Ovary (tissue), 9 donors: ENCODE data around the gene NT5C1A. TPM values are rescaled to one million over a fixed set of nuclear protein-coding genes. Genes with fewer than 3 reads are reported as not detected.

Experiments
- DNase-seq, 5 donors: peaks; one replicate each; pipeline ENCODE4 v3.0.0-alpha.2; 2019 to 2020
- H3K27ac ChIP-seq, 2 donors: fragments of 200-600 bp; one replicate each; pipeline versions ENCODE4 v1.5.1 to v1.8.0; 2019 to 2022
- H3K27me3 ChIP-seq: fragments of 200-600 bp; one replicate; pipeline ENCODE4 v1.8.0; 2022
- H3K36me3 ChIP-seq: fragments of 200-600 bp; sonication (generic); one replicate; pipeline ENCODE4 v1.5.1; 2019
- H3K4me1 ChIP-seq: one replicate; pipeline ENCODE4 v1.8.1; 2013; ENCODE audit warnings: mild to moderate bottlenecking, moderate library complexity; ENCODE audit not compliant: insufficient read depth
- H3K4me3 ChIP-seq: fragments of 200-600 bp; sonication (generic); one replicate; pipeline ENCODE4 v1.5.1; 2017
- H3K9me3 ChIP-seq, 2 donors: fragments of 200-600 bp in 1 of 2; sonication (generic) in 1 of 2; one replicate each; pipeline versions ENCODE4 v1.5.1 to v1.8.1; 2013 to 2019; ENCODE audit warnings: mild to moderate bottlenecking in 1 of 2, moderate library complexity in 1 of 2
- CTCF ChIP-seq, 3 donors: fragments of 450-650 bp in 2 of 3; fragments of 200-600 bp in 1 of 3; IDR thresholded peaks; one replicate each; pipeline versions ENCODE4 v1.5.1 to v1.8.0; 2016 to 2022; ENCODE audit warnings: antibody characterized with exemption in 3 of 3, mild to moderate bottlenecking in 1 of 3
- EP300 ChIP-seq: sonication (generic); formaldehyde crosslinking; IDR thresholded peaks from one replicate; pipeline ENCODE4 v1.6.1; 2017; ENCODE audit warnings: antibody characterized with exemption
- POLR2A ChIP-seq: fragments of 450-650 bp; IDR thresholded peaks from one replicate; pipeline ENCODE4 v1.6.1; 2017; ENCODE audit warnings: antibody characterized with exemption, mild to moderate bottlenecking, moderate library complexity
- WGBS, 3 donors: extraction: QIAGEN DNeasy Blood & Tissue Kit in 1 of 3; methylation state at CpG; one replicate each; pipeline versions ENCODE4 v1.1.5 to v1.1.7; 2013 to 2017; 5-methylcytosine and 5-hydroxymethylcytosine counted together
- intact Hi-C, 4 donors: fragments of 100-400 bp; cut with DNase I; formaldehyde crosslinking; loops; one replicate each; pipeline versions ENCODE4 v1.11.0 to v1.15.1; 2022 to 2023
- polyA plus RNA-seq, 2 donors: library from polyadenylated mRNA; stranded (reverse); fragments of 200-250 nt in 1 of 2; fragments of 350-450 nt in 1 of 2; fragmentation: Illumina TruSeq in 1 of 2; extraction: RNeasy Lipid Tissue Mini Kit (QIAGEN cat#74804) in 1 of 2; gene quantifications; one replicate each; pipeline ENCODE4 v1.2.3, GENCODE V29; 2013 to 2014
- total RNA-seq, 7 donors: library from RNA; depleted of rRNA in 2 of 7; stranded (reverse); fragments of >200 nt in 2 of 7; fragmentation: NEBNext Ultra II Directional in 3 of 7; extraction: Animal tissue kit (Norgen Biotek cat#: 25700) in 3 of 7; gene quantifications; one replicate each; pipeline versions ENCODE4 v1.1.0 to v1.2.4, GENCODE V29; 2016 to 2023
- donor health status: DM: no; HTN: no; CAD: no; lungs with moderate emphysema.
- donor health status: DM: no; HTN: no; CAD: no.
- donor health status: Bipolar disorder and iron deficiency.
- donor health status: DM: yes; HTN: yes; CAD: no.
- donor health status: DM: no; HTN: no; CAD: no.
- donor health status: DM: yes; HTN: yes; CAD: no.

The NT5C1A gene
- total and polyA plus RNA-seq, 9 donors: 0.15 to 2.4 (median 1.5) TPM; not detected in 2

DNA sequence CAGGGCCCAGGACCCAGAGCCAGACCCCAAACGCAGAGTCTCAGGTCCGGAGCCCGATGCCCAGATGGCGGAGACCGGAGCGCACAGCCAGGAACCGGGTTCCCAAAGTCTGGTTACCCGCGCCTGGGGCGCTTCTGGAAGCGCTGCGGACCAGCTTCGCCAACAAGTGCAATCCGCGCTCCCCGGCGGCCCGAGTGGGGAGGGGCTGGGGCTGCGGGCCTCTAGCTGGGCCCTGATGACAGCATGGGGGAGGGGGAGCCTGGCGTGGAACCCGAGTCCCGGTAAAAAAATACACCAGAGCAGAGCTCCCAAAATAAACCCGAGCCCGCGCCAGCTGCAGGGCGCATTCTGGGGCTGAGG lies 494 bp downstream of the NT5C1A start:
- no peaks in the 10 kb centered on the region for H3K4me1 ChIP-seq
- DNase-seq: peak; percentile 46 to 75 (median 62)
- no peaks in the 10 kb centered on the region for H3K9me3 ChIP-seq
- H3K36me3 ChIP-seq: no peaks in the 10 kb centered on the region
- TF ChIP-seq CTCF (IDR thresholded peaks at IDR 0.05): no peak
- no peak for TF ChIP-seq EP300
- TF ChIP-seq POLR2A: no peak
- H3K27me3 ChIP-seq: no peaks in the 10 kb centered on the region
- peak overlapping the region; percentile 43 for H3K4me3 ChIP-seq
- 1 to 3% (median 1%) methylated on average over 24 to 26 of the region's 26 CpGs for WGBS, 3 donors
- no peak overlapping the region for H3K27ac ChIP-seq
- intact Hi-C loops: no loop called here

DNA sequence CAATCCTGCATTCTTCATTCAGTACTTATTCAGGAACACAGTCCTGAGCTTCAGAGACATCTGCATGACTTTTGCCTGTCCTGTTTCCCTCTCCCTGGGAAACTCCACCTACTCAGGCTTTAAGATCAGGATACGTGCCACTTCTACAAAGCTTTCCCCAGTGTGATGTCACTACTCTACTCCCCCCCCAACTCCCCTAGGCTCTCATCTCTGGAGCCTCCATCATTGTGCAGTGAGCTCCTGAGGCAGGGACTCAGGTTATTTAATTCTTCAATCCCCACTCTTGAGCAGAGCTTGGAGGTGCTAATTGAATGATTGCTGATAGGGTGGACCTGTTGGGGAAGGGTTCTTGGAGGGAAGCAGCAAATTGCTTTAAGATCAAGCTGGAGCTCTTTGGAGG lies 1.2 kb downstream of the NT5C1A start:
- H3K4me1 ChIP-seq: no peaks in the 10 kb centered on the region
- no peak overlapping the region for H3K4me3 ChIP-seq
- 48 to 69% (median 62%) methylated on average over 1 of the region's 1 CpG for WGBS, 3 donors
- no peak for DNase-seq
- H3K9me3 ChIP-seq: no peaks in the 10 kb centered on the region
- intact Hi-C loops: no loop called here
- H3K27ac ChIP-seq: no peak overlapping the region
- TF ChIP-seq POLR2A (no peak), EP300 (no peak), CTCF (IDR thresholded peaks at IDR 0.05) (no peak)
- H3K27me3 ChIP-seq: no peaks in the 10 kb centered on the region
- no peaks in the 10 kb centered on the region for H3K36me3 ChIP-seq

DNA sequence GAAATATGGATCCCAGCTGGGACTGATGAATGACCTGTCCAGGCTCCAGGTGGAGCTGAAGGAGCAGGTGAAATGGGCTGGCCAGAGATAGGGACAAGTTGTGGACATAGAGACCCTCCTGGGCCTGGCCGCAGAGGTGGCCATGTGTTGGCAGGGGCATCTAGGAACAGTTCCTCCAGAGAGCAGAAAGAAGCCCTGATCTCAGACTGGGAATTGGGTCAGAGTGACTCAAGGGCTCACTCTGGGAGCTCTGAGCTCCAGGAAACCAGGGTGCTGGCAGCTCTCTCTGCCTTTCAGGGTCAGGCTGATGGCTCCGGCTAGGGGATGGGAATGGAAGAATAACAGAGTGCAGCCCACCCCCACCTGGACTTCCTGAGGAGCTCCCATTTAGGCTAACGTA lies 3.0 kb downstream of the NT5C1A start:
- 86 to 92% (median 87%) methylated on average over 3 of the region's 3 CpGs for WGBS, 3 donors
- TF ChIP-seq EP300 (no peak), POLR2A (no peak), CTCF (IDR thresholded peaks at IDR 0.05) (no peak)
- Histone ChIP-seq H3K4me3 (no peak overlapping the region), H3K4me1 (no peaks in the 10 kb centered on the region), H3K9me3 (no peaks in the 10 kb centered on the region), H3K27ac (no peak overlapping the region), H3K36me3 (no peaks in the 10 kb centered on the region), H3K27me3 (no peaks in the 10 kb centered on the region)
- no peak for DNase-seq
- intact Hi-C loops: loop anchor here in 1 of 4 donors (10.0 kb wide), 1 partner anchor 46 kb away; no protein-coding TSS in a partner anchor

DNA sequence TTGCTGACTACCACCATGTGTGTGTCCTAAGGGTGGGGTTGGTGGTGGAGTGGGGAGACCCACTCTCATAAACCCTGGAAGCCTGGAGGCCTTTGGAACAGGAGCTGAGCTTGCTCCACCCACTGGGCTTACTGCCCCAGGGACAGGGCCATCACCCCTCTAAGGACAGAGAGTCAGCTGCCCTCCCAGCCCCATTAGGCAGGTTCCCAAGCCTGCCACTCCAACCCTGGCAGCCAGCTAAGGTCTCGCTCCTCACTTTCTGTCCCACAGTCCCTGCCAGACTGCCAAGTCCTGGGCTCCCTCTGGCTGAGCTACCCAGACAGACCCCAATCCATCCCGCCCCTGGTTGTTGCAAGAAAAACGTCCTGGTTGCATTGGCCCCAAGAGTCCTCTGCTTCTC lies 3.8 kb downstream of the NT5C1A start:
- Histone ChIP-seq H3K9me3 (no peaks in the 10 kb centered on the region), H3K27me3 (no peaks in the 10 kb centered on the region), H3K4me3 (no peak overlapping the region), H3K36me3 (no peaks in the 10 kb centered on the region), H3K4me1 (no peaks in the 10 kb centered on the region), H3K27ac (no peak overlapping the region)
- intact Hi-C loops: loop anchor here in 1 of 4 donors (10.0 kb wide), 1 partner anchor 47 kb away; no protein-coding TSS in a partner anchor
- DNase-seq: no peak
- TF ChIP-seq POLR2A (no peak), CTCF (IDR thresholded peaks at IDR 0.05) (no peak), EP300 (no peak)
- 88 to 93% (median 91%) methylated on average over 3 of the region's 3 CpGs for WGBS, 3 donors
